Hindlimb muscle (tissue), 1 donor: Measurements from ENCODE around the gene OPRM1. TPM values are rescaled to one million over a fixed set of nuclear protein-coding genes. Genes with fewer than 3 reads are reported as not detected.
"Not testable (repeated sequence)": the region's sequence is repeated elsewhere in the genome, so short reads cannot be mapped to it uniquely, and the experiment has no call there.

ENCODE experiments used
- DNase-seq: peaks from one replicate; pipeline ENCODE4 v3.0.0-alpha.2; 2013
- polyA plus RNA-seq: library from polyadenylated mRNA; unstranded; fragments of 120-200 nt; gene quantifications from one replicate; pipeline ENCODE4 v1.2.1, GENCODE V29; 2013; ENCODE audit not compliant: insufficient read length

Gene OPRM1
- polyA plus RNA-seq, 1 donor: not detected

GRCh38 chr6:154209555-154209954 is 170.5 kb downstream of the OPRM1 start:
- no peak for DNase-seq

- no peak for DNase-seq
Measured at GRCh38 chr6:154210678-154211077, 171.6 kb downstream of the OPRM1 start.

- DNase-seq: no peak
Measured at GRCh38 chr6:154213782-154214181, 174.7 kb downstream of the OPRM1 start.

GRCh38 chr6:154218301-154218700 is 179.3 kb downstream of the OPRM1 start:
- DNase-seq: no peak

- no peak for DNase-seq
Measured at GRCh38 chr6:154218787-154219186, 179.7 kb downstream of the OPRM1 start.

- no peak for DNase-seq
Measured at GRCh38 chr6:154219250-154219649, 180.2 kb downstream of the OPRM1 start.

- no peak for DNase-seq
Measured at GRCh38 chr6:154222716-154223115, 183.7 kb downstream of the OPRM1 start.

- DNase-seq: no peak
Measured at GRCh38 chr6:154223296-154223695, 184.3 kb downstream of the OPRM1 start.

GRCh38 chr6:154226461-154226860 is 187.4 kb downstream of the OPRM1 start:
- no peak for DNase-seq

GRCh38 chr6:154227862-154228520 is 189.0 kb downstream of the OPRM1 start:
- no peak for DNase-seq

- DNase-seq: no peak
Measured at GRCh38 chr6:154228521-154228905, 189.5 kb downstream of the OPRM1 start.

- DNase-seq: no peak
Measured at GRCh38 chr6:154229786-154230185, 190.7 kb downstream of the OPRM1 start.

- DNase-seq: no peak
Measured at GRCh38 chr6:154230393-154230792, 191.4 kb downstream of the OPRM1 start.

GRCh38 chr6:154230910-154231595 is 192.0 kb downstream of the OPRM1 start:
- DNase-seq: no peak

GRCh38 chr6:154232013-154232910 is 193.2 kb downstream of the OPRM1 start:
- no peak for DNase-seq

- no peak for DNase-seq
Measured at GRCh38 chr6:154233383-154233782, 194.3 kb downstream of the OPRM1 start.

- DNase-seq: no peak
Measured at GRCh38 chr6:154234019-154234772, 195.2 kb downstream of the OPRM1 start.

GRCh38 chr6:154236646-154237301 is 197.7 kb downstream of the OPRM1 start:
- DNase-seq: no peak

- DNase-seq: no peak
Measured at GRCh38 chr6:154238831-154239230, 199.8 kb downstream of the OPRM1 start.

- DNase-seq: no peak
Measured at GRCh38 chr6:154239392-154239791, 200.4 kb downstream of the OPRM1 start.

GRCh38 chr6:154241061-154241460 is 202.0 kb downstream of the OPRM1 start:
- DNase-seq: not testable (repeated sequence)

GRCh38 chr6:154241581-154241980 is 202.5 kb downstream of the OPRM1 start:
- DNase-seq: no peak
